Daoy (cell line): Measurements from ENCODE around the gene FAM135A. TPM values are rescaled to one million over a fixed set of nuclear protein-coding genes. Genes with fewer than 3 reads are reported as not detected.

ENCODE experiments used
- total RNA-seq: library from RNA; depleted of rRNA; stranded (reverse); fragments of >200 nt; shearing (Covaris generic); gene quantifications from 2 replicates; pipeline ENCODE4 v1.2.3, GENCODE V29; 2014; rRNA removed

Gene FAM135A
- total RNA-seq, 1 experiment from 2014 or later, result 14.0 TPM

Other genes starting within 250 kb of the FAM135A start
- 0.09 and 0.34 TPM in 2 replicates for gene COL9A1, start 110.4 kb upstream of the FAM135A start, total RNA-seq
- 5.1 and 7.3 TPM in 2 replicates for gene SDHAF4, start 153.4 kb downstream of the FAM135A start, total RNA-seq